Measurements from ENCODE around the gene LRRC7. TPM values are rescaled to one million over a fixed set of nuclear protein-coding genes. Genes with fewer than 3 reads are reported as not detected.

The LRRC7 gene
- total RNA-seq, 4 donors from 2014 or later: 0.11 to 0.88 (median 0.36) TPM

GRCh38 chr1:69765951-69766350 is 198.2 kb downstream of the LRRC7 start:
- no peak overlapping the region for H3K4me3 ChIP-seq (ENCODE audit: low read depth, poor library complexity, severe bottlenecking)
- intact Hi-C loops (cut with DNase I; ENCODE audit: low total_unique reads): no loop called here
- TF ChIP-seq CTCF (IDR thresholded peaks at IDR 0.05) (no peak), POLR2A (IDR thresholded peaks at IDR 0.05) (no peak)
- 9 to 10% methylated on average over 2 of the region's 2 CpGs for whole genome bisulfite sequencing, 2 donors
- DNase-seq (ENCODE audit: low spot score in 2 of 2): no peak

- no peak for TF ChIP-seq POLR2A (IDR thresholded peaks at IDR 0.05)
- TF ChIP-seq CTCF (IDR thresholded peaks at IDR 0.05): no peak
- H3K4me3 ChIP-seq (ENCODE audit: low read depth, poor library complexity, severe bottlenecking): no peak overlapping the region
- peak in 1 of 2 donors; percentile 16 for DNase-seq (ENCODE audit: low spot score in 2 of 2)
- WGBS, 2 donors: 64 to 67% methylated on average over 7 of the region's 7 CpGs
- intact Hi-C loops (cut with DNase I; ENCODE audit: low total_unique reads): no loop called here
Observed at GRCh38 chr1:69766431-69767180, 198.9 kb downstream of the LRRC7 start.

- no peak for DNase-seq (ENCODE audit: low spot score in 2 of 2)
- intact Hi-C loops (cut with DNase I; ENCODE audit: low total_unique reads): no loop called here
- no peak overlapping the region for H3K4me3 ChIP-seq (ENCODE audit: low read depth, poor library complexity, severe bottlenecking)
- 79 to 86% methylated on average over 1 of the region's 1 CpG for WGBS, 2 donors
- TF ChIP-seq POLR2A (IDR thresholded peaks at IDR 0.05): no peak
- no peak for TF ChIP-seq CTCF (IDR thresholded peaks at IDR 0.05)
Observed at GRCh38 chr1:69776555-69776954, 208.8 kb downstream of the LRRC7 start.

GRCh38 chr1:69777423-69777822 is 209.7 kb downstream of the LRRC7 start:
- intact Hi-C loops (cut with DNase I; ENCODE audit: low total_unique reads): no loop called here
- 50 to 55% methylated on average over 1 of the region's 1 CpG for WGBS, 2 donors
- no peak overlapping the region for H3K4me3 ChIP-seq (ENCODE audit: low read depth, poor library complexity, severe bottlenecking)
- TF ChIP-seq CTCF (IDR thresholded peaks at IDR 0.05): no peak
- no peak for TF ChIP-seq POLR2A (IDR thresholded peaks at IDR 0.05)
- no peak for DNase-seq (ENCODE audit: low spot score in 2 of 2)

GRCh38 chr1:69777971-69778370 is 210.2 kb downstream of the LRRC7 start:
- TF ChIP-seq POLR2A (IDR thresholded peaks at IDR 0.05) (no peak), CTCF (IDR thresholded peaks at IDR 0.05) (no peak)
- H3K4me3 ChIP-seq (ENCODE audit: low read depth, poor library complexity, severe bottlenecking): no peak overlapping the region
- DNase-seq (ENCODE audit: low spot score in 2 of 2): no peak
- intact Hi-C loops (cut with DNase I; ENCODE audit: low total_unique reads): no loop called here

GRCh38 chr1:69787151-69787550 is 219.4 kb downstream of the LRRC7 start:
- H3K4me3 ChIP-seq (ENCODE audit: low read depth, poor library complexity, severe bottlenecking): no peak overlapping the region
- 82 to 90% methylated on average over 5 of the region's 5 CpGs for WGBS, 2 donors
- intact Hi-C loops (cut with DNase I; ENCODE audit: low total_unique reads): no loop called here
- TF ChIP-seq CTCF (IDR thresholded peaks at IDR 0.05) (no peak), POLR2A (IDR thresholded peaks at IDR 0.05) (no peak)
- no peak for DNase-seq (ENCODE audit: low spot score in 2 of 2)
